Measurements from ENCODE around the gene DMXL2.

The DMXL2 gene

GRCh38 chr15:51401872-51402517, 220.6 kb downstream of the DMXL2 start:
- no peak for DNase-seq

GRCh38 chr15:51401051-51401780, 221.4 kb downstream of the DMXL2 start:
- DNase-seq = no peak

DNA sequence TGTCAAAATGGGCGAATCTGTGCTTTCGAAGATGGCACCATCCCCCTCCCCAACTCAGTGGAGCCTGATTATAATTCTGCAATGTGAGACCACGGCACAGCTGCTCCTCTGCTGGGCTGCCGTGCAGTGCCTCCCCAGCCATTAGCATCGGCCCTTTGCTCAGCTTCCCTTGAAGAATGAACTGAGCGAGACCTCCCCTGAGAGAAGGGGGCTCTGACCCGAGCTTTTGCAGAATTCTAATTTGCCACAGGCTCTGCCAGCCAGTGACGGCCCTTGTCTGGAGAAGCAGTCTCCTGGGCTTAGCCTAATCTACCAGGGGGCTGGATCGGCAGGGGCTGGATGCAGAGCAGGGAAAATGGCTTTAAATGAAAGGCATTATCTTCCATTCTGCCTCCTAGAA, 223.9 kb downstream of the DMXL2 start:
- no peak for DNase-seq

Measured in activated CD8-positive, alpha-beta memory T cell treated with anti-CD3 and anti-CD28 coated beads, Interleukin-2, amount 50 U/mL, for 48 hours (primary cell).